ENCODE data around the gene WDR46.

The WDR46 gene

DNA sequence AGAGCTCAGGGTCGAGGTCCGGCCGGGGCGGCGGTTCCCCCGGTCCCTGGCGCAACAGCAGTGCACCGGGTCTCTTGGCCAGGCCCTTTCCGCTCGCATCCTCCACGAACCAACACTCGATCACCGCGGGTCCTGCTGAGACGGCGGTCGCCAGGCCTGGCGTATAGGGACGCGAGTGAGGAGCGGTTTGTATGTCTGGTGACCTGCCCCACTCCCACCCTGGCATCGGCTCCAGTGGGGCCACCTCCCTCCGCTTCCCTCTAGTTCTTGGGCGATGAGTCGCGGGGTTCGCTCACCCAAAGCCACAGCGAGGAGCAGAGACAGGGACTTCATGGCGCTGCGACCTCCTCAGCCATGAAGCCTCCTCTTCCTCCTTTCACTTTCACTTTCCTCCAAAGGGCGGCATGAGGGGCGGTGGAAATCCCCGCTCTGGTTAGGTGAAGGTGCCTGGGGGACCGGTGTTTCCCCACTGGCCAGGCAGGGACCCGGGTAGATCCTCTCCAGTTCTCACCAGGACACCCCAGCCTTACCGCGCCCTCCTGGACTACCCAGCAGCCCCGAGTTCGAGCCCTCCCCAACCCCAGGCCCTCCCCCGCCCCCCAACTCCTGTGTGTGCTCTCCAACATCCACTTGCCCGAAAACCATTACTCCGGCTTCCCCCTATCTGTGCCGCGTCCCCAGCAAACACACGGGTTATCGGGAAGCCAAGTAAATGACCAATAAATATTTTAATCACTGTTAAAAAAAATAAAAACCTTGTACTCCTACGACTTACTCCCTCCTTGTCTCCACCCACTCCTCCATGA is 24.9 kb upstream of the WDR46 start, which contains the start of gene TAPBP:
TSS of gene TAPBP (minus strand) at position 370 of the 806 bp plus-strand sequence. CDS start at position 333, 37 bp downstream.
- DNase-seq (ENCODE audit: low spot score) = peak; percentile 77

- DNase-seq (ENCODE audit: low spot score) = peak; percentile 23
Observed at GRCh38 chr6:33313105-33313708, 24.2 kb upstream of the WDR46 start.

DNA sequence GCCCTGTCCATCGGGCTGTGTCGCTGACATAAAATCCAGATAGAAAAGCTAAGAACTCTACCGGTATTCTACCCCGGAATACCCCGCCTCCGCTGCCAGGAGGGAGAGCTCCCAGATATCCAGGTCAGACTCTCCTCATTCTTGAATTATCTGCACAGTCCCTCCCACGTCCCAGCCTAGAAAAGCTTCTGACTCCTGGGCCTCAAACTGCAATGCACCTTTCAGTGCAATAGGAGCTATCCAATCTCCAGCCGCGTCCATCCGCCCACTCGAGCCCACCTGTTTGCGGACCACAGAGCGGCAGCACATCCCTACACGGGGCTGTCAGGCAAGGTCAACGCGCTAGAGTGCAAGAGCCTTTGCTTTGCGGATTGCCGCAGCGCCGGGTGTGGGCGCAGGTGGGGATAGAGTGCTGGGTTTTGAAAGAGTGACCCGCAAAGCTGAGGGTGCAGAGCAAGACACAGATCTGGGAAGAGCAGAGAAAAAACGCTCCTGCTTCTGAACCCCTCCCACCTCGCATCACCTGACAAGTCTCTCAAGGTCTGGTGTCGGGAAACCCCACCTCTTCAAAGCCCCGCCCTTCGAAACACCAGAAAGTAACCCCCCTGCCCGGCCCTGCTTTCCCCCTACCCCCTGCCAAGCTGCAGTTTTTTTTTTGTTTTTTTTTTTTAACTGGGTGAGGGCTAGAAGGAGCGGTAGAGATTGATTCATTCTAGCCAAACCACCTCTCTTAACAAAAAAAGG is 23.5 kb upstream of the WDR46 start:
- DNase-seq (ENCODE audit: low spot score) = peak; percentile 70

DNA sequence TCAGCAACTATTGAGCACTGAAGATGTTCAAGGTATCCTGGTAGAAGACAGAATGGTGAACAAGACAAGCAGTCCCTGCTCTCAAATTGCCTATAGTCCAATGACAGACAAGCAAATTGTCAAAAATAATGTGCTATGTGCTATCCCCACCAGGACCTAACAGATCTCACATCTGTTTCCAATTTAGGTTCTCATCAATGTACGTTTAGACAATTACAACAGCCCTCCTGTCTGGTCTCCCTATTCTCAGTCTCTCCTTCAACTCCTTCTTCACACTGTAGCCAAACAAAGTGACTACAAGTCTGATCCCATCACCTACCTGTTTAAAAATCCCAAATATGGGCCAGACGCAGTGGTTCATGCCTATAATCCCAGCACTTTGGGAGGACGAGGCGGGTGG is 17.3 kb upstream of the WDR46 start:
- DNase-seq (ENCODE audit: low spot score) = no peak

GRCh38 chr6:33305052-33305451 is 16.0 kb upstream of the WDR46 start:
- no peak for DNase-seq (ENCODE audit: low spot score)

- no peak for DNase-seq (ENCODE audit: low spot score)
Observed at GRCh38 chr6:33304216-33304615, 15.2 kb upstream of the WDR46 start.

GRCh38 chr6:33301877-33302276 is 12.8 kb upstream of the WDR46 start:
- no peak for DNase-seq (ENCODE audit: low spot score)

GRCh38 chr6:33299237-33299944 is 10.4 kb upstream of the WDR46 start:
- DNase-seq (ENCODE audit: low spot score) = peak; percentile 90

DNA sequence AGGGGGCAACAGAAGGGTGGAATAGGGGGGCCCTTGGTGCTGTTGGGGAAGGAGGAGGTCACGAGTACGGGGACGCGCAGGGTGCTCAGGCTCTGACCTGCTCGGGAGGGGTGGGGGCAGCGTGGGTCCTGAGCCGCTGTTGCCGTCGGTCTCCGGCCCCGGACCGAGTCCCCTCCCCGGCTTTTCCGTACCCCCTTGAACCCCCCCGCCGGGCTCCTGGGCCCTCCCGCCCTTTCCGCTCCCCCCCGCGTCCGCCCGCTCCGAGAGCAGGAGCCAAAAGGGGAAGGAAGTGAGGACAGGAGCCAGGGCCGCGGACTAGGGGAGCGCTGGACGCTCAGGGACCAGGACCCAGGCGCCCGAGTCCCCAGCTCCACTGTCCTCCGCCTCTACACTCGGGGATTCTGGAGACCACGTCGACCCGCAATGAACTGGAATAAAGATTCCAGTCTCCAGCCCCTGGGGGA is 9.8 kb upstream of the WDR46 start, which contains the start of gene RGL2:
TSS of gene RGL2 (minus strand) at position 170 of the 464 bp plus-strand sequence. CDS start 332 bp downstream, outside the sequence.
- peak; percentile 38 for DNase-seq (ENCODE audit: low spot score)

- DNase-seq (ENCODE audit: low spot score) = peak; percentile 49
Observed at GRCh38 chr6:33297956-33298772, 9.1 kb upstream of the WDR46 start.

GRCh38 chr6:33297406-33297955 is 8.4 kb upstream of the WDR46 start:
- no peak for DNase-seq (ENCODE audit: low spot score)

DNA sequence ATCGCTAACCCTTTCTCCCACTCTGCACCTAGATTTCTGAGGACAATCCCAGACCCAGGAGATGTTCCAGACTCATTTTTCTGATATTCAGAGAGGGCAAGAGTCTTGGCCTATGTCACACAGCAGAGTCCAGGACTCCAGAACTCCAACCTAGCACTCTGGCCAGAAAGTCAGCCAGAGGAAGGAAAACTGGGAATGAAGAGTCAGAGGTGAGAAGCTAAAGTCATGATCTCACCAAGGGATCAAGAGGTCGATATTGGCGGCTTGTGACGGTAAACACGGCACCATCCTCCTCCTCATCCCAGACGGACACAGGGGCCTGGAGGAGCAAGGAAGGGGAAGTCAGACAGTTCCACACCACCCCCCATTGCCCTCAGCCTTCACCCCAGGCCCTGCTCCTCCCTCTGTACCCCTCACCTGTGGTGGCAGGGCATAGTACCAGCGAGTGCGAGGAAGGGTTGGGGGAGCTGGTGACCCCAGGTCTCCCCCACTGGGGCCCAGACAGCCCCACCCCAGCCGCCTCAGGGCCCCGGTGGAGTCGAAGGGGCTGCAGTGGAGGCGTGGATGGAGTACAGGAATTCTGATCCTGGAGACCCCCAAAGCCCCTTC is 7.9 kb upstream of the WDR46 start:
- DNase-seq (ENCODE audit: low spot score) = no peak

DNA sequence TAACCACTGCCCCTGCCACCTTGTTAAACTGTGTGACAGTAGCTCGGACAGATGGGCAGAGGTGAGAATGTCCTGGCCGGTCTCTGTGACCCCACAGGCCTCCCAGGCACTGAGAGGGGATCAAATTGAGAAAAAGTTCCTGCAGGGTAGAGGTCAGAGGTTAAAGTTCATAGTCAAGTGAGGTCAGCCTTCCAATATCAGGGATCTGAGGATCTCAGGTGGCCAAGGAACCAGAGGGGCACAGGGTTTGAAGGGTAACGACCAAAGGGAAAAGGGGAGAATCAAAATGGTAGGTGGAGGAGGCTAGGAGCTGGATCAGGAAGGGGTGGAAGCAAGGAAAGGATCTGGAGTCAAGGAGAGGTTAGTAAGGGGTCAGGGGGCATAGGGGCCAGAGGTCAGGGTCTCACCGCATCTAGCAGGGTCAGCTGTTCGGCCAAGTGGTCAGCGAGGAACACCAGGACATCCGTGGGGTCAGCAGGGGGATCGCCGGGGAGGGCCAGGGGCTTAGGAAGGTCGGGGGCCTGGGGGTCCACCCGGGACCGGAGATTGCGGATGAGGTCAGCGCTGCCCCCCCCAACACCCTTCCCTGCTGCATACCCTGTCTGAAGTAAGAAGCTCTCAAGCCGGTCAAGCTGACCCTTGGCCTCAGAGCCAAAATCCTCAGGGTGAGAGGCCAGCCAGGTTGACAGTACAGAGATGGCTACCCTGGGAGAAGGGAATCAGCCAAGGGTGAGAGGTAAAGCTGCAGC is 6.8 kb upstream of the WDR46 start:
- no peak for DNase-seq (ENCODE audit: low spot score)

GRCh38 chr6:33294086-33294823 is 5.2 kb upstream of the WDR46 start:
- DNase-seq (ENCODE audit: low spot score) = no peak

DNA sequence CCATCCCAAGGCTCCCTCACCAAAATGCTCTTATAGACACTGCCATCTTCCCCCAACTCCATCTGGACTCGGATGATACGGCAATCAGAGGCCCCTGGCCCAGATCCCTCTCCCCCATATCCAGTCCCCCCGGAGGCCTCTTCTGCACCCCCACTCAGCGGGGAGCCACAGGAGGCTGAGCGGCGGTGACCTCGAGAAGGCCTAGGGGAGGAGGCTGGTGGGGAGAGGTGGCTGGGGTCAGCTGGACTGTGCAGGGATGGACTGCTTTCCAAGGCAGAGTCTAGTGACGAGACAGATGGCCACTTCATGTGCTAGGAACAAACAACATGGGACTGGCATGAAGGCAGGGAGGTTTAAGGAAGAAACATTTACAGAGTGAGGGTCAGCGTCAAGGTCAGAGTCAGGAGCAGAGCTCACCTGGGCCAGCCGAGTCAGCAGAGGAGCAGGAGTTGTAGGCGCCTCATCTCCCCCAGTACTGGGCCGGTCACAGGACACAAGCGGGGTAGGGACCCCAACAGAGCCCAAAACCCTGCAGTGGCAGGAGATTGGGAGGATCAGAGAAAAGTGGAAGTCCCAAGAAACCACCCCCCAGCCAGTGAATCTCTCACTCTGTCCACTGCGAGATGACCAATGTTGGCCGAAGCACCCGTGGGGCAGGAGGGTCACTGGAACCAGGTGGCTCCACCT is 4.1 kb upstream of the WDR46 start:
- DNase-seq (ENCODE audit: low spot score) = no peak

GRCh38 chr6:33290459-33290858 is 1.4 kb upstream of the WDR46 start:
- DNase-seq (ENCODE audit: low spot score) = no peak

GRCh38 chr6:33289784-33290315 is 811 bp upstream of the WDR46 start:
- DNase-seq (ENCODE audit: low spot score) = no peak

Data from hematopoietic multipotent progenitor cell treated with erythropoietin and hydrocortisone succinate and interleukin-3 and kit ligand, for 15 days (in vitro differentiated cells).